Limb (tissue), 2 donors: ENCODE measurements around the gene ARHGAP35.
A peak's percentile ranks its signal among the peaks of the same experiment; 100 is the strongest.
"Not testable (repeated sequence)": the region's sequence is repeated elsewhere in the genome, so short reads cannot be mapped to it uniquely, and the experiment has no call there.

ENCODE experiments used
- DNase-seq, 2 donors: peaks; one replicate each; pipeline ENCODE4 v3.0.0-alpha.2; 2016; ENCODE audit errors: extremely low spot score in 2 of 2

ARHGAP35 gene

GRCh38 chr19:46868025-46868802 lies 7.4 kb downstream of the ARHGAP35 start:
- DNase-seq: no peak

GRCh38 chr19:46871173-46871572 lies 10.4 kb downstream of the ARHGAP35 start:
- not testable (repeated sequence) for DNase-seq

- DNase-seq: no peak
These were observed 12.2 kb downstream of the ARHGAP35 start for GRCh38 chr19:46872967-46873366.

- no peak for DNase-seq
These were observed 14.4 kb downstream of the ARHGAP35 start for GRCh38 chr19:46875234-46875633.

GRCh38 chr19:46875657-46876056 lies 14.9 kb downstream of the ARHGAP35 start:
- DNase-seq: no peak

- DNase-seq: no peak
These were observed 18.0 kb downstream of the ARHGAP35 start for GRCh38 chr19:46878613-46879375.

GRCh38 chr19:46880431-46880830 lies 19.6 kb downstream of the ARHGAP35 start:
- no peak for DNase-seq

- DNase-seq: no peak
These were observed 20.3 kb downstream of the ARHGAP35 start for GRCh38 chr19:46881092-46881491.

GRCh38 chr19:46882034-46882433 lies 21.2 kb downstream of the ARHGAP35 start:
- no peak for DNase-seq

- not testable (repeated sequence) for DNase-seq
These were observed 22.0 kb downstream of the ARHGAP35 start for GRCh38 chr19:46882751-46883150.

GRCh38 chr19:46885411-46885810 lies 24.6 kb downstream of the ARHGAP35 start:
- no peak for DNase-seq

GRCh38 chr19:46886546-46887239 lies 25.9 kb downstream of the ARHGAP35 start:
- DNase-seq: no peak

- DNase-seq: no peak
These were observed 26.5 kb downstream of the ARHGAP35 start for GRCh38 chr19:46887240-46887782.

- DNase-seq: no peak
These were observed 29.8 kb downstream of the ARHGAP35 start for GRCh38 chr19:46890423-46891170.

GRCh38 chr19:46892252-46893179 lies 31.7 kb downstream of the ARHGAP35 start:
- no peak for DNase-seq

- DNase-seq: peak in 1 of 2 donors; percentile 11
These were observed 35.4 kb downstream of the ARHGAP35 start for GRCh38 chr19:46896076-46896794.

- DNase-seq: peak in 1 of 2 donors; percentile 30
These were observed 37.9 kb downstream of the ARHGAP35 start for GRCh38 chr19:46898731-46899130.

- no peak for DNase-seq
These were observed 39.5 kb downstream of the ARHGAP35 start for GRCh38 chr19:46900341-46900740.

- DNase-seq: no peak
These were observed 41.1 kb downstream of the ARHGAP35 start for GRCh38 chr19:46901701-46902401.
